ENCODE results near the gene FBXO10.
"Not testable (repeated sequence)": the region's sequence is repeated elsewhere in the genome, so short reads cannot be mapped to it uniquely, and the experiment has no call there.

Gene FBXO10

DNA sequence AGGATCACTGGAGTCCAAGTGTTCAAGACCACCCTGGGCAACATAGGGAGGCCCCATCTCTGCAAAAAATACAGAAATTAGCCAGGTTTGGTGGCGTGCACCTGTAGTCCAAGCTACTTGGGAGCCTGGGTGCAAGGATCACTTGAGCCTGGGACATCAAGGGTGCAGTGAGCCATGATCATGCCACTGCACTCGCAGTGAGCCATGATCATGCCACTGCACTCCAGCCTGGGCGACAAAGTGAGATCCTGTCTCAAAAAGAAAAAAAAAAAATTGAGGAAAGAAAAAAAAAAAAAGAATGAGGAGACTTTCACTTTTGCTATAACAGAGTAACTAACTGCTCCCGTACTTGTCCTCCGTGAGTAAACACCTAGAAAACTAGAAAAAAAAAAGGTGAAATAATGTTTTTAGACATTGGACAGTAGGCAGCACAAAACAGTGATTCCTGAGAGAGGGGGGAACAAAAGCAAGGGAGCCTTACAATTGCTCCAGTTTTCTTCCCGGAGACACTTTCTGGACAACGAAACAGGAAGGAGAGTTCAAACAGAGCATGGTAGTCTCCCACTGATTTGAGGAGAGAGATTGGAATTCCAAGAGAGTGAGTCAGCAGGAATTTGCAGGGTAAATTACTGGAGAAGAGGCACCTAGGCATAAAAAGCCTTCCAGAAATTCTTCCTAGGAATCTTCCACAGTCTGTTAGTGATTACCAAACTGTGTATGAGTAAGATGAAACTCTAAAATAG, 104.1 kb downstream of the FBXO10 start:
- TF ChIP-seq JUND (IDR thresholded peaks at IDR 0.05; ENCODE audit: low read depth), result peak; percentile 83; the same call in 1 of the 2 replicates
- in situ Hi-C loops (cut with HindIII; ENCODE audit: low pct_unique_long_range_greater_than_20kb, low sequenced_read_pairs), result no loop called here
- peak in 1 of 2 experiments; percentile 74 for DNase-seq (ENCODE audit: low read depth in 1 of 2, low spot score in 1 of 2)

DNA sequence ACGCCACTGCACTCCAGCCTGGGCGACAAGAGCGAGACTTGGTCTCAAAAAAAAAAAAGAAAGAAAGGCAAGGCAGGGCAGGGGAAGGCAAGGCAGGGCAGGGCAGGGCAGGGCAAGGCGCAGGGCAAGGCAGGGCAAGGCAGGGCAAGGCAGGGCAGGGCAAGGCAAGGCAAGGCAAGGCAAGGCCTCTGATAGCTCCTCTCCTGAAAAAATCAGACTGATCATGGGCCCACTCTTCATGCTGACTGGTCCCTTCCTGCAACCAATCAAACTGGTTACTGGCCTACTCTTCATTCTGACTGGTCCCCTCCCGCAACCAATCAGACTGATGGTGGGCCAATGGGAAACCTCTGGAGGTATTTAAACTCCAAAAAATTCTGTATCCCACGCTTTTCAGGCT, 107.6 kb downstream of the FBXO10 start:
- in situ Hi-C loops (cut with HindIII; ENCODE audit: low pct_unique_long_range_greater_than_20kb, low sequenced_read_pairs), result no loop called here
- peak in 1 of 2 experiments; percentile 56 for DNase-seq (ENCODE audit: low read depth in 1 of 2, low spot score in 1 of 2)
- no peak for TF ChIP-seq JUND (IDR thresholded peaks at IDR 0.05; ENCODE audit: low read depth)

GRCh38 chr9:37467530-37467929, 108.7 kb downstream of the FBXO10 start:
- DNase-seq (ENCODE audit: low read depth in 1 of 2, low spot score in 1 of 2), result peak in 1 of 2 experiments; percentile 31
- in situ Hi-C loops (cut with HindIII; ENCODE audit: low pct_unique_long_range_greater_than_20kb, low sequenced_read_pairs), result not testable (repeated sequence)

DNA sequence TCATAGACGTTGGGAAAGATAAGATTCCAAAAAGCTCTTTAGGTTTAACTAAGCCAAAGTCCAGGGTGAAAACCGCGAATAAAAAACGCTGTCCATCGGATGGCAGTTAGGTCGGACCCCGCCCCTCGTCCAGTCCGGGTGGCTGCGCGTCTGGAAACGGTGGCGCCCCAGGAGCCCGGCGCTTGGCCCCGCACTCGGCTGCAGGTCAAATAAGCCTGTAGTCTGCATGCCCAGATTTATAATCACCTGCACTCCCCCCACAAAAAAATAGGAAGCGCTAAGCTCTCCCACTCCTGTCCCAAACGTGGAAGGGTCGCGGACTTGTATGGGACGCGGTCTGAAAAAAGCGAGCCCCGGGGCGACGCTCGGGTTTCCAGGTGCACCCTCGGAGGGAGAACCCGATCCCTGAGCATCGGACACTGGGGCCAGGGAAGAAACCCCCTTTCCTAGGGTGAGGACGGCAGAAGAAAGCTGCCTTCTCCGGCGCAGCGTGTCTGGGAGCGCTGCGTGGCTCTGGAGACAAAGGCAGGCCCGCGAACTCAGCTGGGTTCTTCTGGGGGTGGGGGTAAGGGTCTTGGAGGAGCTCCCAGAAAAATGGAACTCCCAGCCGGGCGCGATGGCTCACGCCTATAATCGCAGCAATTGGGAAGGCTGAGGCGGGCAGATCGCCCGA, 110.0 kb downstream of the FBXO10 start:
- peak; percentile 15 to 88 for DNase-seq (ENCODE audit: low read depth in 1 of 2, low spot score in 1 of 2)
- no peak for TF ChIP-seq JUND (IDR thresholded peaks at IDR 0.05; ENCODE audit: low read depth)
- in situ Hi-C loops (cut with HindIII; ENCODE audit: low pct_unique_long_range_greater_than_20kb, low sequenced_read_pairs), result no loop called here

GRCh38 chr9:37465249-37466036, 110.7 kb downstream of the FBXO10 start, which contains the start of gene ZBTB5:
Gene ZBTB5 (minus strand): TSS chr9:37465450. CDS start chr9:37442551, 22,899 bp downstream.
- no peak for TF ChIP-seq JUND (IDR thresholded peaks at IDR 0.05; ENCODE audit: low read depth)
- peak; percentile 88 to 99 for DNase-seq (ENCODE audit: low read depth in 1 of 2, low spot score in 1 of 2)
- in situ Hi-C loops (cut with HindIII; ENCODE audit: low pct_unique_long_range_greater_than_20kb, low sequenced_read_pairs), result no loop called here

DNA sequence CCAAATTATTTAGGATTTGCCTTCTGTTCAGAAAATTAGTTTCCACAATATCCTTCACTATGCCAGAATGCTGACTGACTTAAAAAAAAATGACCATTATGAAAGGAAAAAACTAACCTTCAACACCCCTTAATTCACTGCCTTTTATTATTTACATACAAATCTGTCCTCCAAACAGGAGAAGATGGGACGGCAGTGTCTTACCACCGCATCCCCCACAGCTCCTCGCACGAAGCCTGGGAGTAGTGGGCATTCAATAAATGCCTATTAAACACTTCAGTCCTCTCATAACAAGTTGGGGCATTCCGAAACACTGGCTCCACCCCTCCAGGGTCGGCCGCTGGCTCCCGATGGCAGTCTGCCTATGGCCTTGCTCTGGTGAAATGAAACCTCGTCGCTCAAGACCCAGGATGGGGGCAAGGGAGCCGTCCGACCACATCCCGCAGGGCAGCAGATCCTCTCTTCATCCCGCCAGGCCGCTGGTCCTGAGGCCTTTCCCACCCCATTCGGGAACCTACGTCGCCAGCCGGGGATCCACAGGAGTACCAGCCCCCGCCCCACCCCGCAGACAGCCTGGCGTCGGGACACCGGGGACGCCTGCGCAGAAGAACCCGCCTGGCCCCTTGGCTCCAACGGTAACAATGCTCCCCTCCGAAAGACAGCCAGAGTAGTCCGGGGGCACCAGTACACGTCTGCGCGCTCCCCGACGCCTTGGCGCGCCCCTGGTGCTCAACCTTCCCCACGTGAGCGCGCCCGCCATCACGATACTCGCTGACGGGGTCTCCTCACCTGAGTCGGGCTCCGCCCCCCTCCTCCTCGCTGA, 111.5 kb downstream of the FBXO10 start:
- TF ChIP-seq JUND (IDR thresholded peaks at IDR 0.05; ENCODE audit: low read depth), result no peak
- in situ Hi-C loops (cut with HindIII; ENCODE audit: low pct_unique_long_range_greater_than_20kb, low sequenced_read_pairs), result no loop called here
- DNase-seq (ENCODE audit: low read depth in 1 of 2, low spot score in 1 of 2), result peak; percentile 21 to 58

- in situ Hi-C loops (cut with HindIII; ENCODE audit: low pct_unique_long_range_greater_than_20kb, low sequenced_read_pairs), result no loop called here
- DNase-seq (ENCODE audit: low read depth in 1 of 2, low spot score in 1 of 2), result no peak
- TF ChIP-seq JUND (IDR thresholded peaks at IDR 0.05; ENCODE audit: low read depth), result no peak
Measured at GRCh38 chr9:37464006-37464405, 112.2 kb downstream of the FBXO10 start.

Measured in T47D (cell line).